ENCODE results near the gene FKBP15. TPM values are rescaled to one million over a fixed set of nuclear protein-coding genes. Genes with fewer than 3 reads are reported as not detected.

Gene FKBP15
- total RNA-seq, 1 experiment from 2014 or later = 33.5 TPM

DNA sequence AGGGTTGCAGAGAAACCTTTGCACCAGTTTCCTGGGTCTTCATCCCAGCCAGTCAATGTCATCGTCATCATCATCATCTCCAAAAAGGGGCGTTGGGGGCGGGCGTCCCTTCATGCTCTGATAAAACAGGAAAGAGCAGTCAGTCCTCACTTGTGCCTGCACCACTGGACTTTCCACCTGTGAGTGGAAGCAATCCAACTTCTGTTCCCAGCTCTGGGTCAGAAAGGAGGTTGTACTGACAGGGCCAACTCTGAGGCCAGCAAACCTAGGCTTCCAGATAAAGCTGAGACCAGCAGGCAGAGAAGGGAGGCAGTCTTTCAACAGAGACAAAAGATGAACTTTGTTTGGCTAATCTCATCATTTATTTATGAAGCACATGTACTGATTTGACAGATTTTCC is 55.0 kb downstream of the FKBP15 start:
- no peak overlapping the region for H3K4me2 ChIP-seq
- H3K4me1 ChIP-seq (replicated peaks; ENCODE audit: insufficient read depth) = no peaks in the 10 kb centered on the region
- H3K79me2 ChIP-seq (ENCODE audit: low read depth) = no peaks in the 10 kb centered on the region
- H3K27me3 ChIP-seq (ENCODE audit: insufficient read depth, low read depth) = no peaks in the 10 kb centered on the region
- POLR2A ChIA-PET (ENCODE audit: unreplicated experiment) = interaction anchor here (0.8 kb wide), 1 partner anchor 36 kb away, joined by 8 read pairs; no protein-coding TSS in a partner anchor
- no peak overlapping the region for H3K4me3 ChIP-seq
- no peak for TF ChIP-seq CTCF (conservative IDR thresholded peaks at IDR 0.05)
- no peak for DNase-seq
- no peaks in the 10 kb centered on the region; the same call in 1 of the 2 replicates for H3F3A ChIP-seq (ENCODE audit: insufficient read depth, low read depth)
- H3K27ac ChIP-seq = no peak overlapping the region
- H2AFZ ChIP-seq = no peak overlapping the region
- CTCF ChIA-PET = no interaction called here
- no peaks in the 10 kb centered on the region for H4K20me1 ChIP-seq (ENCODE audit: insufficient read depth)
- intact Hi-C loops (cut with micrococcal nuclease; ENCODE audit: unreplicated experiment) = no loop called here
- H3K9me3 ChIP-seq (ENCODE audit: insufficient read depth, low read depth) = no peaks in the 10 kb centered on the region
- no TSS peak for BruUV-seq (replicated peaks)
- H3K36me3 ChIP-seq (ENCODE audit: low read depth) = 0 out of 2 replicates have a peak, but pooled peaks cover 26% of the 10 kb centered on the region
- 0 out of 2 replicates have a peak, but pooled peaks cover 4% of the 10 kb centered on the region for H3K9me2 ChIP-seq (ENCODE audit: insufficient read depth)

DNA sequence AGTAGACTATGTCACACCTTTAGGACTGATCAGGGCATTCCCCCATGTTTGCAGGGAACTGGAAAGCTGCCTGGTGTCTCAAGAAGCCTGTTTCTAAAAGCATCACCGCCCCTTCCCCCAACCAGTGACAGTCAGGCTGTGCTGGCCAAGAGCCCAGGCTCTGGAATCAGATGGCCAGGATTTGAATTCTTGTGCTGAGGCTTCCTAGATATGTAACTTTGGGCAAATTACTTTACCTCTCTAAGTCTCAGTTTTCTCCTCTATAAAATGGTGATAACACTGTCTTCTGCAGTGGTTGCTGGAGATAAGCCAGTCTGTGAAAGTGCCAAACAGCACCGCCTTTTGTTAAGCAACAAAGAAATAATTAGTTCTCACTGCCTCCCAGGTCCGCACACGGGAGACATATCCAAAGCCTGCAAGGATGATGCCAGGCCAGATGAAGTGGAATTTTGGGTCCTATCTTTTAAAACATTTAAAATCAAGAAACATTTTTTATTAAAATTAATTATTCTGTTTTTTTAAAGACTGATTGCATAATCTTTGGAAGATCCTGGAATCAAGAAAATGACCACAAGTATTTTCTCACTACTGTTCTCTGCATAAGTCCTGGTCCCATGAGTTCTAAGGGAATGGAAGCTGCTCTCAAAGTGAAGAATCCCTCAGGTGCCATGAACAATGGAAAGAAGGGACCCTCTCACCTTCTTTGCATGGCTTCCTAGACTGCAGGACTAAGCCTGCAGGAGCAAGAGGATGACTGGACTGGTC is 56.4 kb downstream of the FKBP15 start:
- no TSS peak for BruUV-seq (replicated peaks)
- no peak for DNase-seq
- Histone ChIP-seq H3K27ac (no peak overlapping the region), H3F3A (ENCODE audit: insufficient read depth, low read depth) (no peaks in the 10 kb centered on the region; the same call in 1 of the 2 replicates), H3K9me3 (ENCODE audit: insufficient read depth, low read depth) (no peaks in the 10 kb centered on the region), H4K20me1 (ENCODE audit: insufficient read depth) (no peaks in the 10 kb centered on the region), H3K9me2 (ENCODE audit: insufficient read depth) (0 out of 2 replicates have a peak, but pooled peaks cover 4% of the 10 kb centered on the region), H3K4me3 (no peak overlapping the region), H3K36me3 (ENCODE audit: low read depth) (0 out of 2 replicates have a peak, but pooled peaks cover 19% of the 10 kb centered on the region), H3K4me1 (replicated peaks; ENCODE audit: insufficient read depth) (no peaks in the 10 kb centered on the region), H2AFZ (no peak overlapping the region), H3K4me2 (no peak overlapping the region), H3K79me2 (ENCODE audit: low read depth) (no peaks in the 10 kb centered on the region), H3K27me3 (ENCODE audit: insufficient read depth, low read depth) (no peaks in the 10 kb centered on the region)
- ChIA-PET CTCF (no interaction called here), POLR2A (ENCODE audit: unreplicated experiment) (no interaction called here)
- intact Hi-C loops (cut with micrococcal nuclease; ENCODE audit: unreplicated experiment) = no loop called here
- TF ChIP-seq CTCF (conservative IDR thresholded peaks at IDR 0.05) = no peak
- no peak for TF ChIP-seq EZH2 (IDR thresholded peaks at IDR 0.05; ENCODE audit: low read depth)

- intact Hi-C loops (cut with micrococcal nuclease; ENCODE audit: unreplicated experiment) = no loop called here
- Histone ChIP-seq H3K4me2 (no peak overlapping the region), H3K27me3 (ENCODE audit: insufficient read depth, low read depth) (no peaks in the 10 kb centered on the region), H3K9me2 (ENCODE audit: insufficient read depth) (0 out of 2 replicates have a peak, but pooled peaks cover 4% of the 10 kb centered on the region), H3K36me3 (ENCODE audit: low read depth) (0 out of 2 replicates have a peak, but pooled peaks cover 19% of the 10 kb centered on the region), H3K27ac (no peak overlapping the region), H2AFZ (no peak overlapping the region), H3F3A (ENCODE audit: insufficient read depth, low read depth) (no peaks in the 10 kb centered on the region; the same call in 1 of the 2 replicates), H3K4me1 (replicated peaks; ENCODE audit: insufficient read depth) (no peaks in the 10 kb centered on the region), H3K4me3 (no peak overlapping the region), H3K9me3 (ENCODE audit: insufficient read depth, low read depth) (no peaks in the 10 kb centered on the region), H3K79me2 (ENCODE audit: low read depth) (no peaks in the 10 kb centered on the region), H4K20me1 (ENCODE audit: insufficient read depth) (no peaks in the 10 kb centered on the region)
- ChIA-PET CTCF (no interaction called here), POLR2A (ENCODE audit: unreplicated experiment) (no interaction called here)
- no peak for TF ChIP-seq EZH2 (IDR thresholded peaks at IDR 0.05; ENCODE audit: low read depth)
- TF ChIP-seq CTCF (conservative IDR thresholded peaks at IDR 0.05) = no peak
- no peak for DNase-seq
- no TSS peak for BruUV-seq (replicated peaks)
Observed at GRCh38 chr9:113163001-113163400, 58.1 kb downstream of the FKBP15 start.
